Mesenchymal stem cell (in vitro differentiated cells and primary cell): Measurements from ENCODE around the gene MKLN1.

Source experiments
- DNase-seq: peaks from one replicate; pipeline ENCODE4 v3.0.0-alpha.2; 2013
- H2AFZ ChIP-seq: one replicate; pipeline ENCODE4 v1.6.1; 2013; ENCODE audit warnings: low read depth, mild to moderate bottlenecking, control low read depth, inconsistent platforms, low read length, moderate library complexity
- H2AK5ac ChIP-seq: 2 replicates; pipeline ENCODE4 v1.6.1; 2013; ENCODE audit warnings: low read length, moderate library complexity, mild to moderate bottlenecking, inconsistent platforms; ENCODE audit not compliant: severe bottlenecking
- H2BK120ac ChIP-seq: one replicate; pipeline ENCODE4 v1.6.1; 2013; ENCODE audit warnings: low read depth, mild to moderate bottlenecking, inconsistent platforms, low read length, moderate library complexity
- H2BK12ac ChIP-seq, 2 experiments: one replicate each; pipeline ENCODE4 v1.6.1; 2013; ENCODE audit warnings: inconsistent platforms in 2 of 2, low read length in 2 of 2, mild to moderate bottlenecking in 2 of 2, moderate library complexity in 2 of 2, control low read depth in 1 of 2
- H2BK15ac ChIP-seq: one replicate; pipeline ENCODE4 v1.6.1; 2013; ENCODE audit warnings: mild to moderate bottlenecking, low read depth, inconsistent platforms; ENCODE audit not compliant: poor library complexity, severe bottlenecking
- H2BK5ac ChIP-seq: 2 replicates; pipeline ENCODE4 v1.6.1; 2013; ENCODE audit warnings: low read depth, mild to moderate bottlenecking, low read length, control low read depth, inconsistent platforms; ENCODE audit not compliant: poor library complexity, severe bottlenecking
- H3K14ac ChIP-seq, 2 experiments: one replicate each; pipeline ENCODE4 v1.6.1; 2013; ENCODE audit warnings: inconsistent platforms in 2 of 2, low read length in 2 of 2, control low read depth in 1 of 2, mild to moderate bottlenecking in 1 of 2, moderate library complexity in 1 of 2
- H3K18ac ChIP-seq, 2 experiments: one replicate each; pipeline ENCODE4 v1.6.1; 2013; ENCODE audit warnings: inconsistent platforms in 2 of 2, low read length in 2 of 2, control low read depth in 1 of 2, low read depth in 1 of 2, mild to moderate bottlenecking in 1 of 2
- H3K23ac ChIP-seq, 2 experiments: one replicate each; pipeline ENCODE4 v1.6.1; 2013; ENCODE audit warnings: inconsistent platforms in 2 of 2, low read length in 2 of 2, mild to moderate bottlenecking in 2 of 2, moderate library complexity in 2 of 2, control low read depth in 1 of 2
- H3K27ac ChIP-seq: 2 replicates; pipeline ENCODE4 v1.5.1; 2013; ENCODE audit warnings: mild to moderate bottlenecking, moderate library complexity, low read length, control low read depth, inconsistent platforms; ENCODE audit not compliant: poor library complexity, severe bottlenecking
- H3K27me3 ChIP-seq, 2 experiments: 2 replicates each; pipeline versions ENCODE4 v1.6.1 to v1.7.0; 2013; ENCODE audit warnings: low read length in 2 of 2, mild to moderate bottlenecking in 2 of 2, moderate library complexity in 2 of 2, control low read depth in 1 of 2, inconsistent platforms in 1 of 2; ENCODE audit not compliant: control insufficient read depth in 1 of 2, insufficient read depth in 1 of 2
- H3K36me3 ChIP-seq, 2 experiments: 2 replicates each; pipeline versions ENCODE4 v1.6.1 to v1.7.0; 2013; ENCODE audit warnings: low read length in 2 of 2, control low read depth in 1 of 2, inconsistent platforms in 1 of 2, low read depth in 1 of 2, mild to moderate bottlenecking in 1 of 2; ENCODE audit not compliant: insufficient read depth in 2 of 2, control insufficient read depth in 1 of 2
- H3K4ac ChIP-seq, 2 experiments: one replicate each; pipeline ENCODE4 v1.6.1; 2013; ENCODE audit warnings: inconsistent platforms in 2 of 2, low read length in 2 of 2, mild to moderate bottlenecking in 2 of 2, moderate library complexity in 2 of 2, control low read depth in 1 of 2, low read depth in 1 of 2
- H3K4me1 ChIP-seq: 2 replicates; pipeline ENCODE4 v1.6.1; 2013; ENCODE audit warnings: low read depth, low read length, control low read depth; ENCODE audit not compliant: control insufficient read depth, insufficient read depth
- H3K4me2 ChIP-seq: 2 replicates; pipeline ENCODE4 v1.6.1; 2013; ENCODE audit warnings: low read length, mild to moderate bottlenecking, inconsistent platforms; ENCODE audit not compliant: poor library complexity, severe bottlenecking
- H3K4me3 ChIP-seq, 2 experiments: 2 replicates each; pipeline versions ENCODE4 v1.5.1 to v1.7.0; 2013; ENCODE audit warnings: low read length in 2 of 2, mild to moderate bottlenecking in 2 of 2, control low read depth in 1 of 2, low read depth in 1 of 2; ENCODE audit not compliant: insufficient read depth in 1 of 2
- H3K79me1 ChIP-seq: replicated peaks from 2 replicates; pipeline ENCODE4 v1.6.1; 2013; ENCODE audit warnings: mild to moderate bottlenecking, control low read depth, low read length, inconsistent platforms; ENCODE audit not compliant: poor library complexity, severe bottlenecking
- H3K9ac ChIP-seq: 2 replicates; pipeline ENCODE4 v1.7.0; 2013; ENCODE audit warnings: mild to moderate bottlenecking, low read length, moderate library complexity
- H3K9me3 ChIP-seq: 2 replicates; pipeline ENCODE4 v1.7.0; 2013; ENCODE audit warnings: mild to moderate bottlenecking, low read length; ENCODE audit not compliant: control insufficient read depth
- H4K8ac ChIP-seq: one replicate; pipeline ENCODE4 v1.6.1; 2013; ENCODE audit warnings: inconsistent platforms, mild to moderate bottlenecking, low read length, moderate library complexity
- H4K91ac ChIP-seq: one replicate; pipeline ENCODE4 v1.6.1; 2013; ENCODE audit warnings: mild to moderate bottlenecking, low read length, inconsistent platforms
- WGBS: methylation state at CpG from one replicate; pipeline ENCODE4 v1.1.7; 2013; ENCODE audit warnings: mixed read lengths; 5-methylcytosine and 5-hydroxymethylcytosine counted together

MKLN1 gene

DNA sequence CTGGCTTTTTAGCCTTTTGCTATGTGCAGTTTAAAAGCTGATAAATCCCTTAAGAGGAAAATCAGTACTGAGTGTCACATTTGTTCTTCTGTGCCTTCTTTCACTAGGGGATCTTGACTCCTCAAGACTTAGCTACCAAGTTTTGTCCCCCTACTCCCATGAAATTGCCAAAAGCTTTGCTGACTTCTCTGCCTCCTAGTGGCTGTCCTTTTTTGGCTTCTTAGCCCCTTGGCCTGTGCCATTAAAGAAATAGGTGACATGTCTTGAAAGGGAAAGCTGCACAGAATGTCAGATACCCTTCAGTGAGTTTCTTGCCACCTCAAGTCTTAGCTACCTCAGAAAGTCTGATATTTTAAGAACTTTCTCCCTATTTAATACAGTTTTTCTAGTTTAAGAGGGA, 10.5 kb downstream of the MKLN1 start:
- Histone ChIP-seq H3K4me3 (no peak overlapping the region), H3K18ac (no peak overlapping the region), H3K27ac (no peak overlapping the region), H2AK5ac (no peak overlapping the region), H3K79me1 (peaks cover 3% of the 10 kb centered on the region), H4K91ac (no peak overlapping the region), H2BK12ac (no peak overlapping the region), H3K23ac (no peak overlapping the region), H3K27me3 (no peaks in the 10 kb centered on the region), H3K36me3 (peaks cover under 1 to 51% of the 10 kb centered on the region in 2 experiments), H2AFZ (no peak overlapping the region), H3K9ac (no peak overlapping the region), H3K4me1 (no peaks in the 10 kb centered on the region), H3K14ac (no peak overlapping the region), H3K9me3 (peaks cover 66% of the 10 kb centered on the region), H2BK15ac (no peak overlapping the region), H4K8ac (no peak overlapping the region), H3K4ac (no peak overlapping the region), H2BK5ac (no peak overlapping the region), H3K4me2 (no peak overlapping the region), H2BK120ac (no peak overlapping the region)
- DNase-seq = no peak

DNA sequence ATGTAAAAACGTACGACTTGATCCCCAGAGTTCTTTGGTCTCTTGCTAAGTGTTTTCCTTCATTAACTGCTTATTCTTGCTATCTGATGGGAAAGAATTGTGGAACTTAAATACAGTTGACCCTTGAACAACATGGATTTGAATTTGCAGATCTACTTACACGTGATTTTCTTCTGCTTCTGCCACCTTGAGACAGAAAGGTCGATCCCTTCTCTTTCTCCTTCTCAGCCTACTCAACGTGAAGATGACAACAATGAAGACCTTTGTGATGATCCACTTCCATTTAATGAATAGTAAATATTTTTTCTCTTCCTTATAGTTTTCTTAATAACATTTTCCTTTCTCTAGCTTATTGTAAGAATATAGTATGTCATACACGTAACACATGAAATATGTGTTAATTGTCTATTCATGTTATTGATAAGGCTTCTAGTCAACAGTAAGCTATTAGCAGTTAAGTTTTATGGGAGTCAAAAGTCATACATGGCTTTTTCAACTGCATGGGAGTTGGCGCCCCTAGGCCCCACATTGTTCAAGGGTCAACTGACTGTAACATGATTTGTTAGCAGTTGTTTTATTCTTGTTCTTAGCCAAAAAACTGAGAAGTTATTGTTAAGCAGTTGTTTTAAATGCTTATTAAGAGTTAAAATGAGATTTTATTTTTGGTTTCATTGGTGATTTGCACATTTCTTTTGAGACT, 11.2 kb downstream of the MKLN1 start:
- H2BK120ac ChIP-seq = no peak overlapping the region
- H3K4me1 ChIP-seq = no peaks in the 10 kb centered on the region
- no peak overlapping the region for H3K18ac ChIP-seq
- no peak overlapping the region for H2AK5ac ChIP-seq
- no peak for DNase-seq
- H3K9me3 ChIP-seq = peaks cover 66% of the 10 kb centered on the region
- H3K27me3 ChIP-seq = no peaks in the 10 kb centered on the region
- no peak overlapping the region for H3K4me2 ChIP-seq
- H3K4ac ChIP-seq = no peak overlapping the region
- WGBS = 93% methylated on average over 5 of the region's 7 CpGs
- peaks cover 3% of the 10 kb centered on the region for H3K79me1 ChIP-seq
- H3K9ac ChIP-seq = no peak overlapping the region
- H2BK15ac ChIP-seq = no peak overlapping the region
- peak overlapping the region in 1 of 2 experiments; percentile 9 for H3K4me3 ChIP-seq
- no peak overlapping the region for H2AFZ ChIP-seq
- no peak overlapping the region for H3K27ac ChIP-seq
- H2BK12ac ChIP-seq = no peak overlapping the region
- no peak overlapping the region for H3K23ac ChIP-seq
- H4K91ac ChIP-seq = no peak overlapping the region
- peaks cover 0 to 50% of the 10 kb centered on the region in 2 experiments for H3K36me3 ChIP-seq
- H3K14ac ChIP-seq = no peak overlapping the region
- no peak overlapping the region for H2BK5ac ChIP-seq
- H4K8ac ChIP-seq = no peak overlapping the region

DNA sequence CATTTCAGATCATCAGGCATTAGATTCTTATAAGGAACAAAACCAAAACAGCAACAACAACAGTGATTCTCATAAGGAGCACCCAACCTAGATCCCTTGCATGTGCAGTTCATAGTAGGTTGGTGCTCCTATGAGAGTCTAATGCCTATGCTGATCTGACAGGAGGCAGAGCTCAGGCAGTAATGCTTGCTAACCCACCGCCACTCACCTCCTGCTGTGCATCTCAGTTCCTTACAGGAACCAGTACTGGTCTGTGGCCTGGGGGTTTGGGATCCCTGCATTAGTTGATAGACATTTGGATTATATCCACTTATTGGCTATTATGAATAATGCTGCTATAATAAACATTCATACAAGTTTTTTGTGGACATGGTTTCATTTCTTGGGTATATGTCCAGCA, 14.0 kb downstream of the MKLN1 start:
- H2AK5ac ChIP-seq = no peak overlapping the region
- H3K36me3 ChIP-seq = peaks cover 0 to 40% of the 10 kb centered on the region in 2 experiments
- DNase-seq = no peak

DNA sequence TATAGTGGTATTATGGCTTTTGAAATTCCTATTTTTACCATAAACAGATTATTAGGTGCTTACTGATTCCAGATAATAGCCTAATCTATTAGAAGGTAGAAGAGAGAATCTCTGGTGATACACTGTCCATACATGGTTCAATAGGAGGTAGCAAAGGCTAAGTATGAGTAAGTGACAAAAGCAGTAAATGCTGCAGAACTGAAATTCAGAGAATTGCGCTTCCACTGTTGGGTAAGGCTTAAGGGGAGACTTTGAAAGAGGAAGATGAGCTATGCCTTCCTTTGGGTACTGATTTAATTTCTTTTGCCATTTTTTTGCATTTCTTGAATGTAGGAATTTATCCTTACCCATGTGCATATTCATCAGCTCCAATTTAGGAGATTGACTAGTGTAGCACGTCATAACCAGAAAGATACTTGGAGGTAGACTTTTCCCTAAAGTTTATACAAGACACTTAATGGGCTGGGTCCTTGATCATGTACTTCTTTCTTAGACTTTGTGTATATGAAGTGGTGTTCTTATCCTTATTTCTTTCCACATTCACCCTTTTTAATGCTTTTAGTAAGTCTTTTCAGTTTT, 15.3 kb downstream of the MKLN1 start:
- no peak overlapping the region for H2BK15ac ChIP-seq
- no peak overlapping the region for H2BK12ac ChIP-seq
- H4K91ac ChIP-seq = no peak overlapping the region
- peaks cover 34% of the 10 kb centered on the region for H3K9me3 ChIP-seq
- H3K27ac ChIP-seq = no peak overlapping the region
- no peak overlapping the region for H3K4ac ChIP-seq
- H2BK5ac ChIP-seq = no peak overlapping the region
- peaks cover 3% of the 10 kb centered on the region for H3K79me1 ChIP-seq
- H3K4me3 ChIP-seq = no peak overlapping the region
- no peak overlapping the region for H3K9ac ChIP-seq
- no peak for DNase-seq
- no peak overlapping the region for H3K14ac ChIP-seq
- H3K23ac ChIP-seq = no peak overlapping the region
- H3K36me3 ChIP-seq = peaks cover 0 to 45% of the 10 kb centered on the region in 2 experiments
- H3K18ac ChIP-seq = no peak overlapping the region
- H3K27me3 ChIP-seq = no peaks in the 10 kb centered on the region
- no peak overlapping the region for H2AK5ac ChIP-seq
- no peak overlapping the region for H2AFZ ChIP-seq
- no peak overlapping the region for H3K4me2 ChIP-seq
- WGBS = 100% methylated on average over 1 of the region's 2 CpGs
- H2BK120ac ChIP-seq = no peak overlapping the region
- H4K8ac ChIP-seq = no peak overlapping the region
- no peaks in the 10 kb centered on the region for H3K4me1 ChIP-seq

More for the DNA sequence above, 14.0 kb downstream of the MKLN1 start:
- Histone ChIP-seq H3K4me3 (no peak overlapping the region), H2BK15ac (no peak overlapping the region), H4K8ac (no peak overlapping the region), H3K18ac (no peak overlapping the region), H3K27ac (no peak overlapping the region), H3K14ac (no peak overlapping the region), H2BK5ac (no peak overlapping the region), H4K91ac (no peak overlapping the region), H3K4me2 (no peak overlapping the region), H3K4me1 (no peaks in the 10 kb centered on the region), H2BK120ac (no peak overlapping the region), H2BK12ac (no peak overlapping the region), H3K23ac (no peak overlapping the region), H3K27me3 (no peaks in the 10 kb centered on the region), H2AFZ (no peak overlapping the region), H3K79me1 (peaks cover 3% of the 10 kb centered on the region), H3K9ac (no peak overlapping the region), H3K4ac (no peak overlapping the region), H3K9me3 (peaks cover 44% of the 10 kb centered on the region)
- WGBS = 100% methylated on average over 1 of the region's 1 CpG
